K562 (cell line): ENCODE results near the gene SDR9C7. TPM values are rescaled to one million over a fixed set of nuclear protein-coding genes. Genes with fewer than 3 reads are reported as not detected.

Source experiments
- CBFA2T3 ChIP-seq: fragments of 450-650 bp; IDR thresholded peaks from 2 replicates; pipeline ENCODE4 v1.6.1; 2017
- CC2D1A ChIP-seq: fragments of 450-650 bp; IDR thresholded peaks from 2 replicates; pipeline ENCODE4 v1.6.1; 2017; ENCODE audit warnings: mild to moderate bottlenecking
- GATAD2A ChIP-seq: fragments of 450-650 bp; IDR thresholded peaks from 2 replicates; pipeline ENCODE4 v1.6.1; 2017
- KDM2B ChIP-seq: fragments of 250-450 bp; sonication (Bioruptor Pico); IDR thresholded peaks from 2 replicates; pipeline ENCODE4 v1.8.0; 2021; ENCODE audit warnings: mild to moderate bottlenecking, moderate library complexity
- MEIS2 ChIP-seq: fragments of 450-650 bp; IDR thresholded peaks from 2 replicates; pipeline ENCODE4 v1.6.1; 2014; ENCODE audit warnings: mild to moderate bottlenecking; ENCODE audit not compliant: partially characterized antibody
- RB1 ChIP-seq: fragments of 450-650 bp; IDR thresholded peaks from 2 replicates; pipeline ENCODE4 v1.6.1; 2017; ENCODE audit warnings: low read depth, mild to moderate bottlenecking
- SMC3 ChIP-seq: conservative IDR thresholded peaks from 2 replicates; pipeline ENCODE4 v1.6.1; 2011; ENCODE audit warnings: low read depth, low read length, improper control_type of control experiment; ENCODE audit not compliant: insufficient read depth
- polyA plus RNA-seq, 8 experiments: library from polyadenylated mRNA; depleted of rRNA in 4 of 8; stranded (reverse) in 5 of 8; unstranded in 3 of 8; fragments of >200 nt; fragmentation: Nextera tagmentation in 2 of 8; fragmentation: Illumina TruSeq in 1 of 8; extraction: Ambion mirVana in 2 of 8; extraction: Trizol in 1 of 8; gene quantifications; 2 replicates each; pipeline versions ENCODE4 v1.2.1 to v1.2.3, GENCODE V29; 2011 to 2014; ENCODE audit warnings: inconsistent platforms in 1 of 8, missing spikeins in 1 of 8
- total RNA-seq, 7 experiments: library from RNA; depleted of rRNA in 6 of 7; stranded (reverse); fragments of >200 nt in 6 of 7; fragmentation: Illumina TruSeq in 2 of 7; extraction: Trizol in 2 of 7; gene quantifications; 2 replicates each; pipeline versions ENCODE4 v1.2.1 to v1.2.3, GENCODE V29; 2011 to 2021; ENCODE audit warnings: low replicate concordance in 1 of 7
- TF ChIP-seq, protein P1 (sequence below), 2 experiments: fragments of 450-650 bp; formaldehyde crosslinking in 1 of 2; IDR thresholded peaks; 2 replicates each; pipeline versions ENCODE4 v1.4.0 to v1.6.1; 2014 to 2020; ENCODE audit warnings: mild to moderate bottlenecking in 2 of 2, borderline replicate concordance in 1 of 2, low read depth in 1 of 2
- TF ChIP-seq, protein P2 (sequence below): fragments of 250-450 bp; sonication (Bioruptor Pico); IDR thresholded peaks from 2 replicates; pipeline ENCODE4 v1.4.0; 2020; ENCODE audit warnings: mild to moderate bottlenecking
- TF ChIP-seq, protein P3 (sequence below): IDR thresholded peaks from 2 replicates; pipeline ENCODE4 v1.6.1; 2011; ENCODE audit warnings: borderline replicate concordance, low read depth, mild to moderate bottlenecking, moderate library complexity, low read length; ENCODE audit not compliant: insufficient read depth, poor library complexity, severe bottlenecking
- TF ChIP-seq, protein P4 (sequence below): fragments of 450-650 bp; IDR thresholded peaks from 2 replicates; pipeline ENCODE4 v1.6.1; 2016; ENCODE audit warnings: antibody characterized with exemption
- TF ChIP-seq, protein P5 (sequence below): fragments of 250-450 bp; sonication (Bioruptor Pico); IDR thresholded peaks from 2 replicates; pipeline ENCODE4 v1.4.0; 2020

SDR9C7 gene
- total and polyA plus RNA-seq, 9 of the 15 experiments (the other 6 are each of a cell fraction or from before 2014, with no cell fraction given), result 0.04 to 0.59 (median 0.06) TPM; not detected in 6

DNA sequence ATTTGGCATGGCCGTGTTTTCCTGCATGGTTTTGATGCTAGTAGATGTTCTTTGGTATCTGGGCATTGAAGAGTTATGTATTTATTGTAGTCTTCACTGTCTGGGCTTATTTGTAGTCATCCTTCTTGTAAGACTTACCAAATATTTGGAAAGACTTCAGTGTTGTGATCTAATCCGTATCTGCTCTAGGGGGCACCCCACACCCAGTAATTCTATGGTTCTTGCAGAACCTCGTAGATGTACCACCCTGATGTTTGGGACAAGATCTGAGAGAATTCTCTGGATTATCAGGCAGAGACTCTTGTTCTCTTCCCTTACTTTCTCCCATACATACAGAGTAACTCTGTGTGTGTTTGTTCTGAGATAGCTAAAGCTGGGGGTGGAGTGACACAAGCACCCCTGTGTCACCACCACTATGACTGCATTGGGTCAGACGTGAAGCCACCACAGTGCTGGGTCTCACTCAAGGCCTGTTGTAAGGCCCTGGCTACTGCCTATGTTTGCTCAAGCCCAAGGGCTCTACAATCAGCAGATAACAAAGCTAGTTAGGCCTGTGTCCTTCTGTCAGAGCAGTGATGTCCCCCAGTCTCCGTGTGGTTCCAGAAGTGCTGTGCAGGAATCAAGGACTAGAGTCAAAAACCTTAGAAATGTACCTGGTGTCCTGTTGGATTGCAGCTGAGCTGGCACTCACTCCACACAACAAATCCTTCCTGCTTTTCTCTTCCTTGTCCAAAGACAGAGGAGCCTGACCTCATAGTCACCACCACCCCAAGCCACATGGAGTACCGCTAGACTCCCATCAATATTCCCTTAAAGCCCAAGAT lies 13.6 kb upstream of the SDR9C7 start (continued):
- TF ChIP-seq, protein P1, sequence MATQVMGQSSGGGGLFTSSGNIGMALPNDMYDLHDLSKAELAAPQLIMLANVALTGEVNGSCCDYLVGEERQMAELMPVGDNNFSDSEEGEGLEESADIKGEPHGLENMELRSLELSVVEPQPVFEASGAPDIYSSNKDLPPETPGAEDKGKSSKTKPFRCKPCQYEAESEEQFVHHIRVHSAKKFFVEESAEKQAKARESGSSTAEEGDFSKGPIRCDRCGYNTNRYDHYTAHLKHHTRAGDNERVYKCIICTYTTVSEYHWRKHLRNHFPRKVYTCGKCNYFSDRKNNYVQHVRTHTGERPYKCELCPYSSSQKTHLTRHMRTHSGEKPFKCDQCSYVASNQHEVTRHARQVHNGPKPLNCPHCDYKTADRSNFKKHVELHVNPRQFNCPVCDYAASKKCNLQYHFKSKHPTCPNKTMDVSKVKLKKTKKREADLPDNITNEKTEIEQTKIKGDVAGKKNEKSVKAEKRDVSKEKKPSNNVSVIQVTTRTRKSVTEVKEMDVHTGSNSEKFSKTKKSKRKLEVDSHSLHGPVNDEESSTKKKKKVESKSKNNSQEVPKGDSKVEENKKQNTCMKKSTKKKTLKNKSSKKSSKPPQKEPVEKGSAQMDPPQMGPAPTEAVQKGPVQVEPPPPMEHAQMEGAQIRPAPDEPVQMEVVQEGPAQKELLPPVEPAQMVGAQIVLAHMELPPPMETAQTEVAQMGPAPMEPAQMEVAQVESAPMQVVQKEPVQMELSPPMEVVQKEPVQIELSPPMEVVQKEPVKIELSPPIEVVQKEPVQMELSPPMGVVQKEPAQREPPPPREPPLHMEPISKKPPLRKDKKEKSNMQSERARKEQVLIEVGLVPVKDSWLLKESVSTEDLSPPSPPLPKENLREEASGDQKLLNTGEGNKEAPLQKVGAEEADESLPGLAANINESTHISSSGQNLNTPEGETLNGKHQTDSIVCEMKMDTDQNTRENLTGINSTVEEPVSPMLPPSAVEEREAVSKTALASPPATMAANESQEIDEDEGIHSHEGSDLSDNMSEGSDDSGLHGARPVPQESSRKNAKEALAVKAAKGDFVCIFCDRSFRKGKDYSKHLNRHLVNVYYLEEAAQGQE (IDR thresholded peaks at IDR 0.05; ENCODE audit: borderline replicate concordance), result peak; percentile 86
- TF ChIP-seq, protein P1 (CRISPR knock-in tag; IDR thresholded peaks at IDR 0.05; ENCODE audit: low read depth), result no peak
- TF ChIP-seq, protein P2, sequence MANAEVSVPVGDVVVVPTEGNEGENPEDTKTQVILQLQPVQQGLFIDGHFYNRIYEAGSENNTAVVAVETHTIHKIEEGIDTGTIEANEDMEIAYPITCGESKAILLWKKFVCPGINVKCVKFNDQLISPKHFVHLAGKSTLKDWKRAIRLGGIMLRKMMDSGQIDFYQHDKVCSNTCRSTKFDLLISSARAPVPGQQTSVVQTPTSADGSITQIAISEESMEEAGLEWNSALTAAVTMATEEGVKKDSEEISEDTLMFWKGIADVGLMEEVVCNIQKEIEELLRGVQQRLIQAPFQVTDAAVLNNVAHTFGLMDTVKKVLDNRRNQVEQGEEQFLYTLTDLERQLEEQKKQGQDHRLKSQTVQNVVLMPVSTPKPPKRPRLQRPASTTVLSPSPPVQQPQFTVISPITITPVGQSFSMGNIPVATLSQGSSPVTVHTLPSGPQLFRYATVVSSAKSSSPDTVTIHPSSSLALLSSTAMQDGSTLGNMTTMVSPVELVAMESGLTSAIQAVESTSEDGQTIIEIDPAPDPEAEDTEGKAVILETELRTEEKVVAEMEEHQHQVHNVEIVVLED (CRISPR knock-in tag), result no peak
- TF ChIP-seq SMC3 (peak; percentile 32; the same call in 1 of the 2 replicates), RB1 (no peak), GATAD2A (no peak), CBFA2T3 (peak; percentile 38), MEIS2 (no peak), KDM2B (no peak), CC2D1A (0 out of 2 replicates have a peak, but pooled peaks have one; percentile 12)
- TF ChIP-seq, protein P3, sequence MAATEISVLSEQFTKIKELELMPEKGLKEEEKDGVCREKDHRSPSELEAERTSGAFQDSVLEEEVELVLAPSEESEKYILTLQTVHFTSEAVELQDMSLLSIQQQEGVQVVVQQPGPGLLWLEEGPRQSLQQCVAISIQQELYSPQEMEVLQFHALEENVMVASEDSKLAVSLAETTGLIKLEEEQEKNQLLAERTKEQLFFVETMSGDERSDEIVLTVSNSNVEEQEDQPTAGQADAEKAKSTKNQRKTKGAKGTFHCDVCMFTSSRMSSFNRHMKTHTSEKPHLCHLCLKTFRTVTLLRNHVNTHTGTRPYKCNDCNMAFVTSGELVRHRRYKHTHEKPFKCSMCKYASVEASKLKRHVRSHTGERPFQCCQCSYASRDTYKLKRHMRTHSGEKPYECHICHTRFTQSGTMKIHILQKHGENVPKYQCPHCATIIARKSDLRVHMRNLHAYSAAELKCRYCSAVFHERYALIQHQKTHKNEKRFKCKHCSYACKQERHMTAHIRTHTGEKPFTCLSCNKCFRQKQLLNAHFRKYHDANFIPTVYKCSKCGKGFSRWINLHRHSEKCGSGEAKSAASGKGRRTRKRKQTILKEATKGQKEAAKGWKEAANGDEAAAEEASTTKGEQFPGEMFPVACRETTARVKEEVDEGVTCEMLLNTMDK, result no peak
- TF ChIP-seq, protein P4, sequence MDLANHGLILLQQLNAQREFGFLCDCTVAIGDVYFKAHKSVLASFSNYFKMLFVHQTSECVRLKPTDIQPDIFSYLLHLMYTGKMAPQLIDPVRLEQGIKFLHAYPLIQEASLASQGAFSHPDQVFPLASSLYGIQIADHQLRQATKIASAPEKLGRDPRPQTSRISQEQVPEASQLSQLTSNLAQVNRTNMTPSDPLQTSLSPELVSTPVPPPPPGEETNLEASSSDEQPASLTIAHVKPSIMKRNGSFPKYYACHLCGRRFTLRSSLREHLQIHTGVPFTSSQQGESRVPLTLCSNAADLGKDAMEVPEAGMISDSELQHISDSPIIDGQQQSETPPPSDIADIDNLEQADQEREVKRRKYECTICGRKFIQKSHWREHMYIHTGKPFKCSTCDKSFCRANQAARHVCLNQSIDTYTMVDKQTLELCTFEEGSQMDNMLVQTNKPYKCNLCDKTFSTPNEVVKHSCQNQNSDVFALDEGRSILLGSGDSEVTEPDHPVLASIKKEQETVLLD, result no peak
- TF ChIP-seq, protein P5, sequence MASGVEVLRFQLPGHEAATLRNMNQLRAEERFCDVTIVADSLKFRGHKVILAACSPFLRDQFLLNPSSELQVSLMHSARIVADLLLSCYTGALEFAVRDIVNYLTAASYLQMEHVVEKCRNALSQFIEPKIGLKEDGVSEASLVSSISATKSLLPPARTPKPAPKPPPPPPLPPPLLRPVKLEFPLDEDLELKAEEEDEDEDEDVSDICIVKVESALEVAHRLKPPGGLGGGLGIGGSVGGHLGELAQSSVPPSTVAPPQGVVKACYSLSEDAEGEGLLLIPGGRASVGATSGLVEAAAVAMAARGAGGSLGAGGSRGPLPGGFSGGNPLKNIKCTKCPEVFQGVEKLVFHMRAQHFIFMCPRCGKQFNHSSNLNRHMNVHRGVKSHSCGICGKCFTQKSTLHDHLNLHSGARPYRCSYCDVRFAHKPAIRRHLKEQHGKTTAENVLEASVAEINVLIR (CRISPR knock-in tag), result no peak
